ENCODE data around the gene GVQW3.
A peak's percentile ranks its signal among the peaks of the same experiment; 100 is the strongest.
"Not testable (repeated sequence)": the region's sequence is repeated elsewhere in the genome, so short reads cannot be mapped to it uniquely, and the experiment has no call there.

Gene GVQW3

DNA sequence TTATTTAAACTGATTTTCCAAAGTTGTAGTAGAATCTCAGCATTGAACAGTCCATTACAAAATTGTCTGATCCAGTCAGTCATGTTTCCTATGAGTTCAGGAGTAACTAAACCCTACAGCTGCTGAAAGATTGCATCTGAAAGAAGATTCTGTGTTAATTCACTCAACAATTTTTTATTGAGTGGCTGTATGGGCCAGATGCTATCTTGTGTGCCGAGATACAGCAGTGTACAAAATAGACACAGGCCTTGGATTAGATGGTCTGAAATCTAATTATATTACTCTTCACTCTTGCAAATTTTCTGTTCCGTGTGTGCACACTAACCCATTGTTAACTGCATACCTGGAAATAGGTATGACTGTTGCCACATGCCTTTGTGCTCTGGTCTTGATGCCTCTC lies 7.3 kb downstream of the GVQW3 start:
- DNase-seq (ENCODE audit: low read depth), result no peak

DNA sequence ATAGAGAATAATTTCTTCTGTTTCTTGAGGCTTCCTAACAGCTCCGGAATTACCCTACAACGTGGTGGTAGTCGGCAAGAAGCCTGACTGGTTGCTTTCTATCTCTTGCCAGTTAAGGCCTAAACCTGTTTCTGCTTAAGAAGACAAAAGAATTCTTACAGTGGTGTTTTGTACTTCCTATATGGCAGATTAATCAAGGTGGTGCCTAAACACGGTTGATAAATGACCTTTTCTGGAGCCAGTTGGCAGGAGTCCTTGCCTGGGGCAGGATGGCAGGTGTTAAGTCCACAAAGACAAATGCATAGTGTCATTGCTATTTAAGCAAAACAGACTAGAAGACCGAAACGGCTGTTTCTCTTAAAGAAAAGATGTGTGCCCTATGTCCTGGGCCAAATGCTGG lies 9.9 kb downstream of the GVQW3 start:
- DNase-seq (ENCODE audit: low read depth), result no peak

GRCh38 chr11:76391811-76392475 lies 10.8 kb downstream of the GVQW3 start:
- DNase-seq (ENCODE audit: low read depth), result no peak

- DNase-seq (ENCODE audit: low read depth), result no peak
Measured at GRCh38 chr11:76392870-76393269, 11.7 kb downstream of the GVQW3 start.

- no peak for DNase-seq (ENCODE audit: low read depth)
Measured at GRCh38 chr11:76394411-76394810, 13.3 kb downstream of the GVQW3 start.

DNA sequence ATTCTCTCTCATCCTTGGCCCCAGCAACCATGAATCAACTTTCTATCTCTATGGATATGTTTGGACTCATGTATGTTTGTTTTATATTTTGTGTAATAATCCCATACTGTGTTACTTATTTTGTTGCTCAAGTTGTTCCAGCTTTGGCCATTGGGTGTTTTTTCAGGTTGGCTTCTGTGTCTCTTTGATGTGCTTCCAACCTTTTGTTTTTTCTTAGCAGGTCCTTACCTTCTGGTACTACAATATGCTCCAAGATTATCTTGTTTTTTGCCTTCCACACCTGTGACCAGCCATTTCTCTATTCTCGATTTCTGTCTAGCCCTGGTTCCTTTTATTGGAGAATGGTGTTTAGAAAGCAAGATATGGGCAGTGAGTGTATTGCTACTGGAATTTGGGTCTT lies 14.2 kb downstream of the GVQW3 start:
- DNase-seq (ENCODE audit: low read depth), result no peak

GRCh38 chr11:76397383-76397782 lies 16.3 kb downstream of the GVQW3 start:
- no peak for DNase-seq (ENCODE audit: low read depth)

DNA sequence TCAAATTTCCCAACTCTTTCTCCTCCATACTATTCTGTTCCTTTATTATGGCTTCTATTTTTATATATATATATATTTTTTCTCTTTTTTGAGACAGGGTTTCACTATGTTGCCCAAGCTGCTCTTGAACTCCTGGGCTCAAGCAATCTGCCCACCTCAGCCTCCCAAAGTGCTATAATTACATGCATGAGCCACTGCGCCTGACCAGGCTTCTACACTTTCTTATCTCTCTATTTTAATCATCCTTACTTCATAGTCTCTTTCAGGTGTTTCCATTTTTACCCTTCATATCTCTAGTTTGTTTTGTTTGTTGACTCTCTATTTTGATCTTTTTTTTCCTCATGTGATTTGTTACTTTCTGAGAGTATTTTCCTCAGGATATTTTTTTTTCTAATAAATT lies 19.8 kb downstream of the GVQW3 start:
- no peak for DNase-seq (ENCODE audit: low read depth)

DNA sequence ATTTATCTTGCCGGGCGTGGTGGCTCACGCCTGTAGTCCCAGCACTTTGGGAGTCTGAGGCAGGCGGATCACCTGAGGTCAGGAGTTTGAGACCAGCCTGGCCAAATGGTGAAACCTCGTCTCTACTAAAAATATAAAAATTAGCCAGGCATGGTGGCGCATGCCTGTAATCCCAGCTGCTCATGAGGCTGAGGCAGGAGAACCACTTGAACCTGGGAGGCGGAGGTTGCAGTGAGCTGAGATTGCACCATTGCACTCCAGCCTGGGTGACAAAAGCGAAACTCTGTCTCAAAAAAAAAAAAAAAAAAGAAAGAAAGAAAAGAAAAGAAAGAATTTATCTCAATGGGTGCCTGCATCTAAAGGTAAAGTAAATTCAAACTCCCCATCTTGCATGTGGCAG lies 20.4 kb downstream of the GVQW3 start:
- DNase-seq (ENCODE audit: low read depth), result not testable (repeated sequence)

GRCh38 chr11:76406359-76406758 lies 25.2 kb downstream of the GVQW3 start:
- no peak for DNase-seq (ENCODE audit: low read depth)

DNA sequence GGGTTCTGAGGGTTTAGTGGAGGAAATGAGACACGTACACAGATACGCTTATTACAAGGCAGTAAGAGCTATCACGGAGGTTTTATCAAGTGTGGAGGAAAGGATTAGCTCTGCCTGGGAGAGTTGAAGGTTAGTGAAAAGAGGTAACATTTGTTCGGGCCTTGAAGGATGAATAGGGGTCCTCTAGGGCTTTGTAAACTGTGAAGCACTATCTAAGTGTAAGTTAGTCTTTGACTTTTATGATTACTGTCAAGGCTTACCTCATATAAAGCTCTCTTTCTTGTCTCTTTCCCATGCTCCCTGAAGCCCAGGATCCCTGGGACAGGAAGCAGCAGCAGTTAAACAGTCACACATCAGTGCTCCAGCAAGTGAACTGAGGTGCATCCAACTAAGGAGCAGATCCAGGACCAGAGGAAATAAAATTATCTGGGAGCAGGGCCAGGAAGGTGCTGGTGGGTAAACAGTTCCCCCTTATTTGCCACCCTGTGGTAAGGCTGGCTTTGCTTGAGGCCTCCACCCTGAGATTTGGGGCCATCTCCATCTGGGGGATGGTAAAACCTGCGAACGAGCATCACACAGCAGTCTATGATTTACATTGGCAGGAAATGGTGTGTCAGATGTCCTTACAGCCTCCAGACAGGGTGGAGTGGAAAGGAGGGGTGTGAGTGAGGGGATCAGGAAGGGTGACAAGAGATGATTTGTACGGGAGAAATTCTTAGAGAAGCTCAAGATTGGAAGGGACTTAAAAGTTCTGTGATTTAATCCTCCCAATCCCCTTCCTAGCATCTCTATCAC lies 27.2 kb downstream of the GVQW3 start:
- DNase-seq (ENCODE audit: low read depth), result no peak

DNA sequence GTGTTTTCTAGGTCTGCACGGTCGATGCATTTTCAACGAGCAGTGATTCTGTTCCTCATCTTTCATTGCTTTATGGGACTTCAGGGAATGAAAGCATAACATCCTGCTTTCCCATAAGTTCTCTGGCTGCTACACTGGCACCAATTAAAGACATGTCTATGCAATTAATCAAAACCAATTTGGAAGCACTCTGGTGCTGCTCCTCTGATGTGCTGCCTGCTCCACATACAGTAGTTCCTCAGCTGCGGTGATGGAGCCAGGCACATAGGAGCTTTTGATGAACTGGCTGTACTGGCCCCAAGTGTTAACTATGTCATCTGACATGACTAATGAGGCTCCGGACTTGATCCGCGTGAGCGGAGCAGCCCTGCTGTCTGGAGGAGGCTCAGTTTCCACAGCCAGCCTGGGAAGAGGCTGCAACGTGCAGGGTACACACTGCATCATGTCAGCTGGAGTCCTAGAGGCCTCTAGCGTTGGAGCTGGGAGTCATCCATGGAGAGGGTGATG lies 29.8 kb downstream of the GVQW3 start:
- DNase-seq (ENCODE audit: low read depth), result no peak

DNA sequence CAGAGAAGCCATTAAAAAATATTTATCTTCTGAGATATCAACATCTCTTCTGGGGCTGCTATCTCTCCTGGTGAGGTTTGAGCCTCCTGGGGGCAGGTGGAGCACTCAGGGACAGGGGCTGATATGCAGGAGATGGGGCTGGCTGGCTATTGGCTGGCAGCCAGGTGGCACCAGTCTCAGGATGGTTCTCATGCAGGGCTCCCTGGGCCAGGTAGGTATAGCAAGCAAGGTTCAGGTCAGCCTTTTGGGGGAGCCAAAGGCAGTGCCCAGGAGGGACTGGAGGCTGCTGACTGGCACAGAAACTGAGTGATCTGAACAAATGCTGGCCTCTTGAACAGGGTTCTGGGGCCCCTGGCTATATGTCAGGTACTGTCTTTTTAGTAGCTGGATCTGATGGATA lies 34.0 kb downstream of the GVQW3 start:
- no peak for DNase-seq (ENCODE audit: low read depth)

DNA sequence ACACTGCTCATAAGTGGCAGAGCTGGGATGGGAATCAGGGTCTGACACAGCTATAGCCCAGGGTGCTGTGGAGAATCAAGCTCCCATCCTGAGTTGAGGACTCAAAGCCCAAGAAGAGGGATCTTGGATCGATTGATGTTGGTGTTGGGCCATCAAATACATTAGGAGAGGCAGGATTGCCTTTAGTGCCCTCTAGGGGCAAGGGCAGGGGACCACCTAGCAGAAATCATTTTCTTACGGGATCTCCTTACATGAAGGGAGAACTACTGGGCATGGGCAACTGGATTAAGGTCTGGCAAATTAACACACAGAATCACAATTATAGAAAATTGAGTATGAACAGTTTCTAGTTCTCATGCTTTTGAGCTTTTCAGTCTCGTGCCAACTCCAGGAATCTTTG lies 38.8 kb downstream of the GVQW3 start:
- DNase-seq (ENCODE audit: low read depth), result no peak

DNA sequence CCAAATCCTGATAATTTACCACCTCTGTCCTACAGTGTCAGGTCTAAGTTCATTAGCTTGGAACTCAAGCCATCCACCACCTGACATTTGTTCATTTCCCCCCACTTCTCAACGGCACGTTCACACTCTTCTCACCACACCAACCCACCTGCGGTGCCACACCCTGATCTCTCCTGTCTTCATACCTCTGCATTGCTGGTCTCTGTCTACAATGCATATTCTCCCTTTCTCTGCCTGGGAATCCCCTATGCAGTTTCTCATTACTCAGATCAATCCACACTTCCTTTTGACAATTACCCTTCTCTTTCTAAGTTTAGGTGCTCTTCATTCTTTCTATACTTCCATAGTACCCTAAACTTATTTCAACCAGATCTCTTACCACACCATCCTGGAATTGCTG lies 43.3 kb downstream of the GVQW3 start:
- DNase-seq (ENCODE audit: low read depth), result no peak

- no peak for DNase-seq (ENCODE audit: low read depth)
Measured at GRCh38 chr11:76424891-76425290, 43.8 kb downstream of the GVQW3 start.

- DNase-seq (ENCODE audit: low read depth), result no peak
Measured at GRCh38 chr11:76426660-76427059, 45.5 kb downstream of the GVQW3 start.

DNA sequence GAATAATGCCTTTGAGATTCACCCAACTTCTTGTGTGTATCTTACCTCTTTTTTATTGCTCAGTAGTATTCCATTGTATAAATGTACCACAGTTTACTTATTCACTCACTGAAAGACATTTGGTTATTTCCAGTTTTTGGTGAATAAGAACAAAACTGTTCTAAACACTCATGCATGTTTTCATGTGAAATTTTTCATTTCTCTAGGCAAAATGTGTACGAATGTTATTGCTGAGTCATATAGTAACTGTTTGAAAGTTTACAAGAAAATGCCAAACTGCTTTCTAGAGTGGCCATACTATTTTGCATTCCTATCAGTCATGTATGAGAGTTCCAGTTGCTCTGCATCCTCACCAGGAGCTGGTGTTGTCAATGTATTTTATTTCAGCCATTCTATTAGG lies 54.9 kb downstream of the GVQW3 start:
- DNase-seq (ENCODE audit: low read depth), result no peak

GRCh38 chr11:76443268-76443980 lies 62.3 kb downstream of the GVQW3 start:
- DNase-seq (ENCODE audit: low read depth), result no peak

DNA sequence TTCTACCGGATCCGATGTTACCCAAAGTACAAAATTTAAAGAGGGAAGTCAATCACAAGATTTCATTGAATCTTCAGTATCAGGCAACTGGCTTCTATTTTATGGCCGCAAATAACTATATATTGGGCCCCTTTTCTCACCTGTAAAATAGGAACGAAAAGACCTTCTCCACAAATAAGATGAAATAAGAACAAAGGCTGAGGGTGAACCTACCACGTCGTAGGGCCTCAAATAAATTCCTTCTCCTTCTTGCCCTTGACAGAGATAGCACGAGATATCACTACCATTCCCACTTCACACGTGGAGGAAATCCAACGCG lies 62.9 kb downstream of the GVQW3 start:
- DNase-seq (ENCODE audit: low read depth), result no peak

DNA sequence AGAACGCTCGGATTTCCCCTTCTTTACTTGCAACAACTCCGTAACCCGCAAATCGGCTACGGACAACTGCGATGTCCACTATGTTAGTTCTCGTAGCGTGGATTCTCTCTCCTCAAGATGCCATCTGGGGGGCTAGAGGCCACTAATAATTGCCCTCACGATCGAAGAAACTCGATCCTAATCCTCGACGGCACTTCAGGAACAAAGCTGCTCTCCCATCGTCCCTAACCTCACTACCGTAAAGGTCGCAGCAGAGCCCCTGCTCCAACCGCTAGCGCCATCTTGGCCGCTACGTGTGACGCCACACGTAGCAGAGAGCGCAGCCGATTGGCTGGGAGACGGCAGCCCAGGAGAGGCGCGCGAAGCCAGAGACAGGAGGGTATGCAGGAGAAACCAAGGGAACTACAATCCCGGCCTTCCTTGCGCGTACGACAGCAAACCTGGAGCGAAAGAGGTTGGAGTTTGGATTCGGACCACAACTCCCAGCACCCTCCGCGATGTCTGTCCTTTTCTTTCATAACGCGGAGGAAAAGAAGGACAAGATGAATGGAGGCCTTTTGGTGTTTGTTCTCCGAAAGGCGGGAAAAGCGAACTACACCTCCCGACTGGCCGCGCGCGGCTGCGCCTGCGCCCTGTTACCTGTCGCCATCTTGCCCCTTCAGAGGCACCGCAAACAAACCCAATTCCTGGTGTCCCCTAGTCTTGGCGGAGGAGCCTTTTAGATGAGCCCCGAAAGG lies 63.4 kb downstream of the GVQW3 start, which contains the start of gene EMSY:
EMSY (plus strand) TSS at position 635 of the 737 bp plus-strand sequence. CDS start 1,921 bp downstream, outside the sequence.
- DNase-seq (ENCODE audit: low read depth), result peak; percentile 75
